H1 (cell line): Measurements from ENCODE around the gene CACNB2. TPM values are rescaled to one million over a fixed set of nuclear protein-coding genes. Genes with fewer than 3 reads are reported as not detected.

Source experiments
- ASH2L ChIP-seq: fragments of 200-600, 300-600 bp; sonication (generic); IDR thresholded peaks from one replicate; pipeline ENCODE4 v1.7.1; 2017; ENCODE audit warnings: low read length
- BACH1 ChIP-seq: IDR thresholded peaks from 2 replicates; pipeline ENCODE4 v1.6.1; 2012; ENCODE audit warnings: low read length, improper control_type of control experiment
- BCL11A ChIP-seq, 2 experiments: IDR thresholded peaks; one replicate each; pipeline ENCODE4 v1.6.1; 2011; ENCODE audit warnings: low read depth in 2 of 2, low read length in 2 of 2, mild to moderate bottlenecking in 2 of 2
- CBX5 ChIP-seq: fragments of 300-800, 300-1000 bp; sonication (generic); IDR thresholded peaks from 2 replicates; pipeline ENCODE4 v1.7.1; 2016; ENCODE audit warnings: antibody characterized with exemption, low read length, low read depth
- CEBPB ChIP-seq: IDR thresholded peaks from 2 replicates; pipeline ENCODE4 v1.6.1; 2012; ENCODE audit warnings: low read depth, low read length
- CREB1 ChIP-seq: IDR thresholded peaks from 2 replicates; pipeline ENCODE4 v1.6.1; 2012; ENCODE audit warnings: inconsistent platforms
- GTF2F1 ChIP-seq: IDR thresholded peaks from 2 replicates; pipeline ENCODE4 v1.6.1; 2012; ENCODE audit warnings: low read depth, low read length, improper control_type of control experiment, borderline replicate concordance
- JUN ChIP-seq: IDR thresholded peaks from 2 replicates; pipeline ENCODE4 v1.6.1; 2011; ENCODE audit warnings: low read depth, mild to moderate bottlenecking, improper control_type of control experiment, low read length
- KDM1A ChIP-seq: fragments of 200-600, 300-600 bp; sonication (generic); IDR thresholded peaks from 2 replicates; pipeline ENCODE4 v1.7.1; 2016; ENCODE audit warnings: mild to moderate bottlenecking, low read length, borderline replicate concordance
- KDM4A ChIP-seq: IDR thresholded peaks from one replicate; pipeline ENCODE4 v1.7.1; 2012; ENCODE audit warnings: low read depth, mild to moderate bottlenecking, moderate library complexity, low read length, inconsistent platforms; ENCODE audit not compliant: severe bottlenecking
- MAFK ChIP-seq: IDR thresholded peaks from 2 replicates; pipeline ENCODE4 v1.6.1; 2012; ENCODE audit warnings: low read depth, mild to moderate bottlenecking, improper control_type of control experiment, low read length
- NRF1 ChIP-seq: IDR thresholded peaks from 2 replicates; pipeline ENCODE4 v1.6.1; 2011; ENCODE audit warnings: mild to moderate bottlenecking, low read depth, low read length, improper control_type of control experiment
- POLR2A ChIP-seq, 2 experiments: IDR thresholded peaks; 1 replicate in 1 of 2; 2 replicates in 1 of 2; pipeline ENCODE4 v1.6.1; 2011; ENCODE audit warnings: low read depth in 2 of 2, low read length in 2 of 2, mild to moderate bottlenecking in 2 of 2; ENCODE audit errors: control extremely low read depth in 1 of 2
- POLR2AphosphoS5 ChIP-seq: IDR thresholded peaks from 2 replicates; pipeline ENCODE4 v1.6.1; 2011; ENCODE audit warnings: low read depth, low read length
- RFX5 ChIP-seq: IDR thresholded peaks from 2 replicates; pipeline ENCODE4 v1.6.1; 2011; ENCODE audit warnings: low read depth, low read length, improper control_type of control experiment, borderline replicate concordance
- SAP30 ChIP-seq: fragments of 300-600 bp; sonication (generic); IDR thresholded peaks from 2 replicates; pipeline ENCODE4 v1.7.1; 2012; ENCODE audit warnings: low read length, moderate library complexity, mild to moderate bottlenecking, inconsistent platforms; ENCODE audit not compliant: insufficient read depth, insufficient replicate concordance
- TAF7 ChIP-seq: optimal IDR thresholded peaks from 2 replicates; pipeline ENCODE3; 2011; ENCODE audit warnings: low read depth, mild to moderate bottlenecking, inconsistent platforms, low read length, moderate library complexity, borderline replicate concordance
- TBP ChIP-seq: IDR thresholded peaks from 2 replicates; pipeline ENCODE4 v1.6.1; 2011; ENCODE audit warnings: low read depth, low read length, improper control_type of control experiment
- ZNF274 ChIP-seq: IDR thresholded peaks from 2 replicates; pipeline ENCODE4 v1.7.0; 2012; ENCODE audit warnings: low read length, borderline replicate concordance; ENCODE audit errors: extremely low read depth
- polyA plus RNA-seq, 7 experiments: library from polyadenylated mRNA; depleted of rRNA in 3 of 7; stranded (reverse) in 5 of 7; unstranded in 2 of 7; fragments of >200 nt in 5 of 7; fragments of 200-250 nt in 2 of 7; gene quantifications; 1 replicate in 5 of 7; 2 replicates in 1 of 7; 4 replicates in 1 of 7; pipeline versions ENCODE4 v1.2.1 to v1.2.3, GENCODE V29; 2011 to 2013; ENCODE audit warnings: missing spikeins in 2 of 7, mixed read lengths in 2 of 7
- total RNA-seq: library from RNA; stranded (reverse); fragmentation: NEBNext Ultra II Directional; extraction: Animal tissue kit (Norgen Biotek cat#: 25700); gene quantifications from 2 replicates; pipeline ENCODE4 v1.2.1, GENCODE V29; 2021
- TF ChIP-seq, protein P1 (sequence below): IDR thresholded peaks from 2 replicates; pipeline ENCODE4 v1.6.1; 2011; ENCODE audit warnings: low read depth, mild to moderate bottlenecking, low read length; ENCODE audit not compliant: insufficient read depth
- TF ChIP-seq, protein P2 (sequence below), 3 experiments: IDR thresholded peaks; 1 replicate in 2 of 3; 2 replicates in 1 of 3; pipeline versions ENCODE4 v1.5.1 to v1.6.1; 2011; ENCODE audit warnings: low read length in 3 of 3, mild to moderate bottlenecking in 3 of 3, inconsistent platforms in 2 of 3, low read depth in 1 of 3, moderate library complexity in 1 of 3; ENCODE audit not compliant: insufficient read depth in 1 of 3; ENCODE audit errors: control extremely low read depth in 1 of 3
- TF ChIP-seq, protein P3 (sequence below): IDR thresholded peaks from 2 replicates; pipeline ENCODE4 v1.6.1; 2012; ENCODE audit warnings: inconsistent platforms

CACNB2 gene
- total and polyA plus RNA-seq, 2 of the 8 experiments (the other 6 are each of a cell fraction or from before 2014, with no cell fraction given) = 2.4 to 3.2 TPM

DNA sequence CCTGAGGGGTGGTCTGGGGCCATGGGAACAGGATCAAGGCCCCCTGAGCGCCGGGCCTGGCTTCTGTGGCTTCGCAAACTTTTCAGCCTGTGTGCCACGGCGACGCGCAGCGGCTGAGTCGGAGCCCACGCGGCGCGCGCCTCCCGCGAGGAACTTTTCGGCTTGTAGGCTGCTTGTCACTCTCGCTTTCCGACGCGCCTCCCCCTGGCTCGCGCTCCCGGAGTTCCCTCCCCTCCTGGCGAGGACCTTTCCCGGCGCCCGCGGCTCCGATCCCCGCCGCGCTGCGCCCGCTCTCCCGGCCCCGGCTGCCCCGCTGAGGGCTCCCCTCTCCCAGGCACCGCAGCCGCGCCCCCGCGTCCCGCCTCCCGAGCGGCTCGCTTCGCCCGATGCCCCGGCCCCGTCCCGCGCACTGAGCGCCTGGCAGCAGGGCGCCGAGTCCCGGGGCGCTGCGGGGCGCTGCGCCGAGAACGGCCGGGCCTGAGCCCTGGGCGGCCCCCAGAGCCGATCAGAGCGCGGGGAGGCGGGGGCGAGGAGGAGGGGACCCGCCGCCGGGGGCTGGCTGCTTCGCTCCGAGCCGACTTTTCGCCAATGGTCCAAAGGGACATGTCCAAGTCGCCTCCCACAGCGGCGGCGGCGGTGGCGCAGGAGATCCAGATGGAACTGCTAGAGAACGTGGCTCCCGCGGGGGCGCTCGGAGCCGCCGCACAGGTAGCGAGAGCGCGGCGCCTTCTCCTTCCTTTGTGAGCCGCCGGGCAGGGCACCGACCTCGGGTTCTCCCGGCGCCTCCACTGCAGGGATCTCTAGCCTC, at the start of gene CACNB2 (continued):
- peak; percentile 47 for TF ChIP-seq TAF7
- no peak for TF ChIP-seq CEBPB
- TF ChIP-seq BACH1 = no peak
- no peak for TF ChIP-seq CBX5
- no peak for TF ChIP-seq GTF2F1
- 0 out of 2 replicates have a peak, but pooled peaks have one; percentile 4 for TF ChIP-seq CREB1
- TF ChIP-seq POLR2A (IDR thresholded peaks at IDR 0.05; ENCODE audit: control extremely low read depth in 1 of 2, low read depth in 2 of 2, low read length in 2 of 2) = peak in 1 of 2 experiments; percentile 46; a peak in 2 of 3 replicates
- TF ChIP-seq MAFK = no peak
- no peak for TF ChIP-seq SAP30
- no peak for TF ChIP-seq ZNF274
- TF ChIP-seq, protein P1, sequence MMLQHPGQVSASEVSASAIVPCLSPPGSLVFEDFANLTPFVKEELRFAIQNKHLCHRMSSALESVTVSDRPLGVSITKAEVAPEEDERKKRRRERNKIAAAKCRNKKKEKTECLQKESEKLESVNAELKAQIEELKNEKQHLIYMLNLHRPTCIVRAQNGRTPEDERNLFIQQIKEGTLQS = no peak
- TF ChIP-seq, protein P2, sequence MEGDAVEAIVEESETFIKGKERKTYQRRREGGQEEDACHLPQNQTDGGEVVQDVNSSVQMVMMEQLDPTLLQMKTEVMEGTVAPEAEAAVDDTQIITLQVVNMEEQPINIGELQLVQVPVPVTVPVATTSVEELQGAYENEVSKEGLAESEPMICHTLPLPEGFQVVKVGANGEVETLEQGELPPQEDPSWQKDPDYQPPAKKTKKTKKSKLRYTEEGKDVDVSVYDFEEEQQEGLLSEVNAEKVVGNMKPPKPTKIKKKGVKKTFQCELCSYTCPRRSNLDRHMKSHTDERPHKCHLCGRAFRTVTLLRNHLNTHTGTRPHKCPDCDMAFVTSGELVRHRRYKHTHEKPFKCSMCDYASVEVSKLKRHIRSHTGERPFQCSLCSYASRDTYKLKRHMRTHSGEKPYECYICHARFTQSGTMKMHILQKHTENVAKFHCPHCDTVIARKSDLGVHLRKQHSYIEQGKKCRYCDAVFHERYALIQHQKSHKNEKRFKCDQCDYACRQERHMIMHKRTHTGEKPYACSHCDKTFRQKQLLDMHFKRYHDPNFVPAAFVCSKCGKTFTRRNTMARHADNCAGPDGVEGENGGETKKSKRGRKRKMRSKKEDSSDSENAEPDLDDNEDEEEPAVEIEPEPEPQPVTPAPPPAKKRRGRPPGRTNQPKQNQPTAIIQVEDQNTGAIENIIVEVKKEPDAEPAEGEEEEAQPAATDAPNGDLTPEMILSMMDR (IDR thresholded peaks at IDR 0.05; ENCODE audit: control extremely low read depth in 1 of 3, insufficient read depth in 1 of 3, low read depth in 1 of 3, low read length in 3 of 3) = no peak
- TF ChIP-seq KDM1A = no peak
- TF ChIP-seq NRF1 = no peak
- no peak for TF ChIP-seq TBP
- peak; percentile 48 for TF ChIP-seq ASH2L
- no peak for TF ChIP-seq RFX5
- no peak for TF ChIP-seq JUN
- peak; percentile 71 for TF ChIP-seq KDM4A
- TF ChIP-seq BCL11A (IDR thresholded peaks at IDR 0.05; ENCODE audit: low read depth in 2 of 2, low read length in 2 of 2) = no peak
- TF ChIP-seq POLR2AphosphoS5 = no peak
- TF ChIP-seq, protein P3, sequence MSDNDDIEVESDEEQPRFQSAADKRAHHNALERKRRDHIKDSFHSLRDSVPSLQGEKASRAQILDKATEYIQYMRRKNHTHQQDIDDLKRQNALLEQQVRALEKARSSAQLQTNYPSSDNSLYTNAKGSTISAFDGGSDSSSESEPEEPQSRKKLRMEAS = peak; percentile 2; the same call in 1 of the 2 replicates
